Non-pigmented ciliary epithelial cell (primary cell): ENCODE results near the gene LORICRIN.

ENCODE experiments used
- DNase-seq: peaks from one replicate; pipeline ENCODE4 v3.0.0-alpha.2; 2010; ENCODE audit warnings: low read depth

LORICRIN gene

DNA sequence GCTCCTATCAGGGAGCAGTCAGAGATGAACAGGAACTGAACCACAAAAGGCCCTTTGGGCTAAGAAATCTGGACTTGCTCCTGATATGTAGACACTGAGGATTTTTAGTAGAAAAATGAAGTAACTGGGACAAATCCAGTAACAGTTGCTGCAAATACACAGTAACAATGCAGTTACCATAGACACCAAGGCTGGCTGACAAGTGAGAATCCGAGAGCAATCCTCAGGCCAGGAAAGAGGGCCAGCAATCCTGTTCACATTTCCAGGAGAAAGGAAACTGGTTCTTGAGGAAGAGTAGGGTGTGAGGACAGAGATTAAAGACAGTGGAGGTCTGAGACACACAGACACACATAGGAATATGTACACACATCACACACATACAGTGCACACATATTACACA, 9.3 kb upstream of the LORICRIN start:
- no peak for DNase-seq

DNA sequence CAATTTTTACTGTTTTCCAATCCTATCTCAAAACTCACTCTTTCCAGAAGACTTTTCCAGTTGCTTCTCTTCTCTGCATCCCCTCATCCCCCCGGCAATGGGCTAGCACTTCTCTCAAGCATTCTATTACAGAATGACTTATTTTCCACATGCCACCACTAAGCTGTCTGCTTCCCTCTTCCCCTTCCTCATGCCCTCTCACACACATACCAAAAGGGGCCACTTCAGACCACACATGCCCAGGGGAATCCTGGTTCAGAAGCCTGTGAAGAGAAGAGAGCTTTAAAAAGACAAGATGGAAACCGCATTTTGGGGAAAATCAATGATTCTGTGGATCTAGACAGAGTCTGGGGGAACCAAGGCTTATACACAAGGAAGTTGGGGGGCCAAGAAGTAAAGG, 8.4 kb upstream of the LORICRIN start:
- no peak for DNase-seq

DNA sequence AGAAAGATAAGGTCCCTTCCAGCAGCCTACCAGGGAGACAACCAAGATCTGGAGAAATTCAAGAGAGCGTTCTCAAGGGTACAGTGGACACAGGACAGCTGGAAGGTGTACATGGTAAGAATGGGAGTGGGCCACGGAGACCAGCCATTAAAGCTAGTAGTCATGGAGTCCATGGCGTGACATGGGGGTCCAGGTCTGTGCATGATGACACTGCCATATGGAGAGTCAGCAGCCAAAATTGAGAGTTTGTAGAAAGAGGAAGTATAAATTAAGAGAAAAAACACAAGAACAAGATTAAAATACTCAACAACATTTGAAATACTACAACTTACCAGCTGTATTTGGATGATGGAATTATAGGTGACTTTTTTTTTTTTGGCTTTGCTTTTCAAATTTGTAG, 7.9 kb upstream of the LORICRIN start:
- no peak for DNase-seq

- DNase-seq, result no peak
Measured at GRCh38 chr1:153251988-153252387, 7.5 kb upstream of the LORICRIN start.

- no peak for DNase-seq
Measured at GRCh38 chr1:153253076-153253475, 6.4 kb upstream of the LORICRIN start.

DNA sequence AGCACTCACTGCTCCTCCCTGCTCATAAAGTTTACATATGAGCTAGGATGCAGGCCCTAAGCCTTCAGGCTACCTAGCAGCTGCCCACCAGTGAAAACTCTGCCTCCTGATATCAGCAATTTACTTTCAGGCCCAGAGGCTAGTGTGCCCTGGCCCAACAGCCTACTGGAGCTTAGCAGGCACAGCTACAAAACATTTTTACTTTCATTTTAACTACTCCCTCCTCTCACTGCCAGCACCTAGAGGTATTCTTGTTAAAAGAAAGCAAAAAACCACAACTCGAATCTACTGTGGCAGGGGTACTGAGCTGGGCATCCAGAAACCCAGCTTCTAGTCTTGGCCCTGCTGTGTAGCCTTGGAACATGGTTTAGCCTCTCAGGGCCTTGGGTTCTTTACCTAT, 5.8 kb upstream of the LORICRIN start:
- DNase-seq, result no peak

DNA sequence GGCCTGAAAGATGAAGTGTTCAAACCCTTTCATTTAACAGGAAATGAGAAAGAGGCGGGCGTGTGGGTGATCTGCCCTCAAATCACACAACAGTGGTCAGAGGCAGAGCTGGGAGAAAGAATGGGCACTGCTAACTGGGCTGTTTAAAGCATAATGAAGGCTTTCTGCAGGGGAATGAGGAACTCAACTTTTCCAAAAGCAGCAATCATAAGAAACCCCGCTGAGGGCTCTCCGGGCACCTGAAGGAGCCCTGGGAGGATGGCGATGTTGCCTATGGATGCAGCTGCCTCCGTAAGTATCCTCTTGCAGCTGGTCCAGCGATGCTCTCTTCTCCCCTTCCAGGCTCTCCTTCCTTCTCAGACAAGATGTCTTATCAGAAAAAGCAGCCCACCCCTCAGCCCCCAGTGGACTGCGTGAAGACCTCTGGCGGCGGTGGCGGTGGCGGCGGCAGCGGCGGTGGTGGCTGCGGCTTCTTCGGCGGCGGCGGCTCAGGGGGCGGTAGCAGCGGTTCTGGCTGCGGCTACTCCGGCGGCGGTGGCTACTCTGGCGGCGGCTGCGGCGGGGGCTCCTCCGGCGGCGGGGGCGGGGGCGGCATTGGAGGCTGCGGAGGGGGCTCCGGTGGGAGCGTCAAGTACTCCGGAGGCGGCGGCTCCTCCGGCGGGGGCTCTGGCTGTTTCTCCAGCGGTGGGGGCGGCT, 1.2 kb downstream of the LORICRIN start:
- no peak for DNase-seq

- no peak for DNase-seq
Measured at GRCh38 chr1:153261281-153262069, 2.0 kb downstream of the LORICRIN start.

DNA sequence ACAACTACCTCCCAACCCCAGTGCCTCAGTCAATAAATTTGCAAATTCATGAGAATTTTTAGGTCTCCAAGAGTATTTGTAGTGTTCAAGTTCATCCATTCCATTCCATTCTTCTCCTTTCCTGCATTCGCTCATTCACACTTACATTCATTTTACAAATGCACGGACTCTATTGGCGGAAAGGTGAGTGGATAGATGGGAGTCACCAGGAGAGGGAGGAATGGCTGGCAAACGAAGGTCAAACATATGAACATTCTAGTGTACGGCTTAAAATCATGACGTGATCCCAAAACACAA, 2.5 kb downstream of the LORICRIN start:
- no peak for DNase-seq

GRCh38 chr1:153262462-153263157, 3.1 kb downstream of the LORICRIN start:
- DNase-seq, result no peak

GRCh38 chr1:153265457-153265856, 6.0 kb downstream of the LORICRIN start:
- no peak for DNase-seq

GRCh38 chr1:153271711-153272110, 12.2 kb downstream of the LORICRIN start:
- DNase-seq, result no peak

DNA sequence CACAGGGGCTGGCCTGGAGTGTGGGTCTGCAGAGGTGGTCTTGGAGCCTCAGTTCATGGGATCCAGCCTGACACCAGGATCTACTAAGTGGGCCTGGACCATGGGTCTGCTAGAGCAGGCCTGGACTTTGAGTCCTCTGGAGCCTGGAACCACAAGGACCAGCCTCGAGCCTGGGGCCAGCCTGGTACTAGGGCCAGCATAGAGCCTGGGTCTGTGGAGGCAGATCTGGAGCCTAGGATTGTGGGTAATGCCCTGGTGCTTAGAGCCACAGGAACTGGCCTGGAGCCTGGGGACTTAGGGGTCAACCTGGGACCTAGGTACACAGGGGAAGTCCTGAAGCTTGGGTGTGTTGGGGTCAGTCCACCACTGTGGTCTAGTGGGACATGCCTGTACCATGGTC, 12.7 kb downstream of the LORICRIN start:
- DNase-seq, result no peak

GRCh38 chr1:153277852-153278251, 18.4 kb downstream of the LORICRIN start:
- DNase-seq, result no peak

- no peak for DNase-seq
Measured at GRCh38 chr1:153288634-153289275, 29.3 kb downstream of the LORICRIN start.

- DNase-seq, result no peak
Measured at GRCh38 chr1:153291514-153291913, 32.0 kb downstream of the LORICRIN start.

- DNase-seq, result no peak
Measured at GRCh38 chr1:153292185-153292584, 32.7 kb downstream of the LORICRIN start.

DNA sequence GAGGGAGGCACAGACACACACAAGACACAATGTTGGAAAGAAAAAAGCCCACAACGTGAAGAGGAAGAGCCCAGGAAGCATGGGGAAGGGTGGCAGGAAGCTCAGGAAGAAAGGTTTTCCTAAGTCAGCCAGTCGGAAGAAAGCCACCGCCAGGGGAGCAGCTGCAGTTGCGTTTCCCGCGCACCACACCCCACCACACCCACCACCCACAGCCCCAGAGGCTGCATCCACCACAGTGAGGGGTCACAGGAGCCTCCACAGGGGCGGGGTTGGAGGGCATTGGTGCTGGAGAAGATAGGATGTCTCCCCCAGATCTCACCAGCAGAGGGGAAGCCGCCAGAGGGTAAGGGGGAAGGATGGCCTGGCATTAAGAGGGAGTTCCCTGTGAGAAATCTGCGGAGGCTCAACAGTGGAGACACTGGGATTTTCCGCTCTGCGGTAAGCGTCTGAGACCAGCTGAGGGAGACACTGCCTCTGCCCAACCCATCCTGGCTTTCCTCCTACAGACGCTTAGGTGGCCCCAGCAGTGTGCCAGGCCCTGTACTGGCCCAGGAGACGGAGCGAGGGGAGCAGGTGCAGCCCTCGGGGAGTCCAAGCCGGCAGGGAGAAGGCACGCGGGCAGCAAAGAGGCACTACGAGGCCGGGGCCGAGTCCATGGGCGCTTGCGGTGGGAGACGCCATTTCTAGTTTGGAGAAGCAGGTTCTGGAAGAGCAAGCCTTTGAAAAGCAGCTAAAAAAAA, 33.4 kb downstream of the LORICRIN start:
- no peak for DNase-seq

DNA sequence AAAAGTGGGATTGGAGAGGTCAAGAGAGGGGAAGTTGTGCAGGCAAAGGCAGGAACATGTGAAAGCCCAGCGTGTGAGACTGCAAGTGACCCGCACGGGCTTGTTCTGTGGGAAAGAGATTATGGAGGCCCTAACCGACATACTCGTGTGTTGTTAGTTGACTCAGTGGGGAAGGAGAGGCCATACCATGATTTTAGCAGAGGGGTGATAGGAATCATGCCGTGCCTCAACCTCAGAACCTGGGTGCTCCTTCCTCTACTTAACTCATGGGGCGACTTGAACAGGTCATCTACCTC, 33.9 kb downstream of the LORICRIN start:
- no peak for DNase-seq

DNA sequence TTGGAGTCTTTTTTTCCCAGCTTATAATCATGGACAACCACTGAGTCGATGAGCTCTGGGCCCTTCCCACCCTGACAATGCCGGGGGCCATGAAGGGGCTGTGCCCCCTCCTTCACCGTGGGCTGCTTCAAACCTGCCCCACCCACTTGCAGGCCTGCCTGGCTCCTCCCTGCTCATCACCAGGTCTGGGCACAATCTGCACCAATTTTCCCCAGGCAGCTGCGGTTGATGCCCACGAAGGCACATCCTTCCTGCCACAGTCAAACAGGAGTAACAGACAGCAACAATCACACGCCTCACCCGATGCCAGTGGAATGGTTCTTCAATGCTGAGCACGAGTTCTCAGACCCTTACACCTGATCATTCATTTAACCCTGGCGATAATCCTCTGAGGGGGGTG, 34.4 kb downstream of the LORICRIN start:
- DNase-seq, result no peak

- DNase-seq, result no peak
Measured at GRCh38 chr1:153302308-153302707, 42.8 kb downstream of the LORICRIN start.

DNA sequence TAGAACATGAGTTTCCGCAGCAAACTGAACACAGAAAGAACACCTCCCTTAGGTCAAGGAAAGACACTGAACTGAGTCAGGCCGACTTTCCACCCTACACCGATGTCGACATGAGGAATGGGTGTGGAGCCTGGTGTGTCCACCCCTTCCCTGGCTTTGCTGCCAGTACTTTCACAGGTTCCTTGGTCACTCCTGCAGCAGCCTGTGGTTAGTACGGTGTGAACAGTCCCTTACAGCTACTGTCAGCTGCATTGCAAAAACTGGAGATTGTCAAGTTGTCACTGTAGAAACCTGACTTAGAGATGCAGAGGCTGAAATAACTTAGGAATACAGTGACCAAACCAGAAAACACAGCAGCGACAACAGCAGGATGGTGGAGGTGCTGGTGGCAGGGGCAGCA, 46.2 kb downstream of the LORICRIN start:
- DNase-seq, result no peak
